Activated naive CD4-positive, alpha-beta T cell treated with anti-CD3 and anti-CD28 coated beads, Interleukin-2, amount 10 ng/mL, durations not matched to agents 7 days and 5 days (primary cell): ENCODE data around the gene POLR2I.
A peak's percentile ranks its signal among the peaks of the same experiment; 100 is the strongest.

Source experiments
- CTCF ChIA-PET: fragments of 350-600 bp; sonication (Branson Sonifier 250); formaldehyde crosslinking; loops from one replicate; lab custom pipeline; 2021; ENCODE audit warnings: antibody characterized with exemption; lab: Charles Lee
- DNase-seq: peaks from one replicate; pipeline ENCODE4 v3.0.0-alpha.2; 2020
- H3K27ac Mint-ChIP-seq: one replicate; pipeline ENCODE4 v1.8.0; 2021; ENCODE audit warnings: mild to moderate bottlenecking, moderate library complexity, mixed read lengths
- H3K27me3 Mint-ChIP-seq: one replicate; pipeline ENCODE4 v1.8.0; 2021; ENCODE audit warnings: mild to moderate bottlenecking, mixed read lengths
- H3K36me3 Mint-ChIP-seq: one replicate; pipeline ENCODE4 v1.8.0; 2021; ENCODE audit warnings: mixed read lengths
- H3K4me1 Mint-ChIP-seq: one replicate; pipeline ENCODE4 v1.8.0; 2021; ENCODE audit warnings: mixed read lengths
- H3K4me3 Mint-ChIP-seq: one replicate; pipeline ENCODE4 v1.8.0; 2021; ENCODE audit warnings: mild to moderate bottlenecking, moderate library complexity, mixed read lengths
- H3K9me3 Mint-ChIP-seq: one replicate; pipeline ENCODE4 v1.8.0; 2021; ENCODE audit warnings: mixed read lengths

The POLR2I gene

DNA sequence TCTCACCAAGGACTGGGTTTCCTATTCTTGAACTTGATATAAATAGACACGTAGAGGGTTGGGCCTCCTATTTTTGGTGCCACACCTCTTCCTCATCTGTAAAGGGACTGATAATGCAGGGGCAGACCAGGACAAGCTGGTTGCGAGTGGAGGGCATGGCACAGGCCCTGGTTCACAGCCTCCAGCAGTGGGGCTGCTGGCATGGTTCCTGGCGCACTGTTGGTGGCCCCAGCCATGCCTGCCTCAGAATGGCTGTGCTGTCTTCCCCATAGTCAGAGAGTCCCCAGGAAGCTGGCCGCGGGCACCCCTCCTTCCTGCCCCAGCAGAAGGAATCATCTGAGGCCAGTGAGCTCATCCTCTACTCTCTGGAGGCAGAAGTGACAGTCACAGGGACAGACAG, 14.2 kb downstream of the POLR2I start:
- H3K9me3 Mint-ChIP-seq: no peaks in the 10 kb centered on the region
- H3K27ac Mint-ChIP-seq: no peak overlapping the region
- H3K4me3 Mint-ChIP-seq: no peak overlapping the region
- H3K27me3 Mint-ChIP-seq: no peaks in the 10 kb centered on the region
- peaks cover 35% of the 10 kb centered on the region for H3K36me3 Mint-ChIP-seq
- no peak for DNase-seq
- CTCF ChIA-PET: no interaction called here
- H3K4me1 Mint-ChIP-seq: no peaks in the 10 kb centered on the region

DNA sequence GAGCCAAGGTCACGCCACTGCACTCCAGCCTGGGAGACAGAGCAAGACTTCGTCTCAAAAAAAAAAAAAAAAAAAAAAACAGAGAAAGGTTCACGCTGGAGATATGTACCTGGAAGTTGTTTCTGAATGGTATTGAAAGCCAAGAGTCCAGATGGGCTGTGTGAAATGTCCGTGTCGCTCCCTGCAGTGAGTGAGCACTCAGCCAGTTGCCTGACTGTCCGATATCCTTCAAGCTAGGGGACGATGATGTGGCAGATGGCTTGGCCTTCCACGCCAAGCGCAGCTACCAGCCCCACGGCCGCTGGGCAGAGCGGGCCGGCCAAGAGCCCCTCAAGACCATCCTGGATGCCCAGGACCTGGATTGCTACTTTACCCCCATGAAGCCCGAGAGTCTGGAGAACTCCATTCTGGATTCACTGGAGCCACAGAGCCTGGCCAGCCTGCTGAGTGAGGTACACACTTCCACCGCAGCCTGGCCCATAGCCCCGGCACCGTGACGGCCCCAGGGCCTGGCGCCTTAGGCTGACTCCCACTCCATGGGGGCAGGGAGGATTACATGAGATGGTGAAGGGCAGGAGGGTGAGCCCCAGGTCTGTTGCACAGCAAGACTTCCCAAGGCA, 15.4 kb downstream of the POLR2I start:
- H3K4me3 Mint-ChIP-seq: no peak overlapping the region
- H3K36me3 Mint-ChIP-seq: peaks cover 41% of the 10 kb centered on the region
- H3K9me3 Mint-ChIP-seq: no peaks in the 10 kb centered on the region
- no peak overlapping the region for H3K27ac Mint-ChIP-seq
- DNase-seq: no peak
- CTCF ChIA-PET: no interaction called here
- H3K4me1 Mint-ChIP-seq: no peaks in the 10 kb centered on the region
- no peaks in the 10 kb centered on the region for H3K27me3 Mint-ChIP-seq

DNA sequence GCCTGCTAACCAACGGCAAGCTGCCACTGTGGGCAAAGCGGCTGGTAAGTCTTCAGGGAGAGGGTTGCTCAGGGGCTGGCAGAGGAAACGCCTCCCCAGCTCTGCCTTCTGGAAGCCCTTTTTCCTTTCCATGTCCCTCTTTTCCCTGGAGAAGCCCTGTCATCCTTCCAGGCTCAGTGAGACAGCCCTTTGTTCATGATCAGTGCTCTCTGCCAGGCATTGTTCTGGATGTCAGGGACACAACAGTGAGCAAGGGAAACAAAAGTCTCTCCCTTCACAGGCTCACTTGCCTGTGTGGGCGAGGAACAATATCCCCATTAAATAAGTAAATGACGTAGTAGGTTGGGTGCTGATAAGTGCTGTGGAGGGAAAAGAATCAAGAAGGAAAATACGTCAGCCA, 17.6 kb downstream of the POLR2I start:
- no peaks in the 10 kb centered on the region for H3K27me3 Mint-ChIP-seq
- no peak for DNase-seq
- H3K27ac Mint-ChIP-seq: no peak overlapping the region
- no peak overlapping the region for H3K4me3 Mint-ChIP-seq
- no peaks in the 10 kb centered on the region for H3K9me3 Mint-ChIP-seq
- H3K36me3 Mint-ChIP-seq: peaks cover 40% of the 10 kb centered on the region
- H3K4me1 Mint-ChIP-seq: no peaks in the 10 kb centered on the region
- CTCF ChIA-PET: no interaction called here

DNA sequence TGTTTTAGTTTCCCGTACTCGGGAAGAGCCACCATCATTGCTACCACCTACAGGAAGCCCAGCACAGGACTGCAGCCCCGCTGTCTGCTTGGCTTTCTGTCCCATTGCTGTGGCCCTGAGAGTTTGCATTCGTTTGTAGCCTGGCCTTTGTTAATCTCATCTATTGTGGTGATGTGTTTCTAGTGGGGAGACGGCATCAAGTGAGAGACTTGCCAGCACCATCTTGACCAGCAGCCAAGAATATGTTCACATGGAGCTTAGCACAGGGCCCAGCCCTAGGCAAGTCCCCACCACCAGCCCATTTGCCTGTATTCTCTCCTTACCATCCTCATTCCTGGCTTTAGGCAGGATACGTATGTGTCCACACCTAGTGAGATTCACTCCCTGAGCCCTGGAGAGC, 21.0 kb downstream of the POLR2I start:
- no peaks in the 10 kb centered on the region for H3K9me3 Mint-ChIP-seq
- no peaks in the 10 kb centered on the region for H3K27me3 Mint-ChIP-seq
- no peak for DNase-seq
- no peaks in the 10 kb centered on the region for H3K4me1 Mint-ChIP-seq
- H3K36me3 Mint-ChIP-seq: peaks cover 52% of the 10 kb centered on the region
- CTCF ChIA-PET: no interaction called here
- H3K4me3 Mint-ChIP-seq: no peak overlapping the region
- H3K27ac Mint-ChIP-seq: no peak overlapping the region

DNA sequence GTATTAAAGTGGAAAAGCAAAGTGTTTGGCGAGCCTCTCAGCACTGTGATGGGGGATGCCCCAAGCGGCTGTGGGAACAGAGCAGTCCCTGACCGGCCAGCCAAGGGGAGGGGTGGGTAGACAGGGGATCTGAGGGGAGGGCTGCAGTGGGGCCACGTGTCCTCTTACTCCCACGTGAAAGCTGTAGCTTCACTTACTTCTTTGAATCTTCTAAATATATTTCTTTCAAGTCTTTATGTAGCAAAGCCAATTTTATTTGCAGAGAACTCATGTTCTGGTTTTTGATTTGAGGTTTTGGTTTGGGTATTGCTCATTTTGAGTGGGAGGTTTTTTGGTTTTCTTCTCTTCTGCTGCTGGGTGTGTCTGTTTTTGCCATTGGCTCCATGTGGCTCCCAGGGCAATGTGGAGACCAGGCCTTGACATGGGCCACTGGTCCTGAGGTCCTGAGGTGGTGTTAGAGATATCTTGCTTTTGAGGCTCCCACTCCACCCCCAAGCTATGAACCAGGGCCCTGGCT, 21.5 kb downstream of the POLR2I start:
- peak overlapping the region; percentile 52 for H3K27ac Mint-ChIP-seq
- no peak overlapping the region for H3K4me3 Mint-ChIP-seq
- CTCF ChIA-PET: no interaction called here
- H3K27me3 Mint-ChIP-seq: no peaks in the 10 kb centered on the region
- no peak for DNase-seq
- H3K9me3 Mint-ChIP-seq: no peaks in the 10 kb centered on the region
- no peaks in the 10 kb centered on the region for H3K4me1 Mint-ChIP-seq
- H3K36me3 Mint-ChIP-seq: peaks cover 50% of the 10 kb centered on the region

DNA sequence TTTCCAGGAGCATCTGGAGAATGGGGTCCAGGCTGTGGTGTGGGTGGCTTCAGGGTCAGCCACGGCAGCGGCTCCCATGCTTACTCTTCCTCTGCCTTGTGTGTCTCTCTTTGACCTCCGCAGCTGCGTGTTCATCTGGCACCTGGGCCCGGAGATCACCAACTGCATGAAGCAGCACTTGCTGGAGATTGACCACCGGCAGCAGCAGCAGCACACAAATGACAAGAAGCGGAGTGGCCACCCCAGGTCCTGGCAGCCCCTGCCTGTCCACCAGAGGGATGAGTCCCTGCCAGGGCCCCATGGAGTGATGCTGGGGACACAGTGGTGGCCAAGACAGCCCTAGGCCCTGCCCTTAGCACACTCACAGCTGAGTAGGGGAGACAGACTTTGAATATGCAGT, 22.1 kb downstream of the POLR2I start:
- DNase-seq: no peak
- CTCF ChIA-PET: no interaction called here
- H3K27me3 Mint-ChIP-seq: no peaks in the 10 kb centered on the region
- no peaks in the 10 kb centered on the region for H3K9me3 Mint-ChIP-seq
- H3K4me3 Mint-ChIP-seq: no peak overlapping the region
- H3K27ac Mint-ChIP-seq: no peak overlapping the region
- H3K4me1 Mint-ChIP-seq: no peaks in the 10 kb centered on the region
- H3K36me3 Mint-ChIP-seq: peaks cover 54% of the 10 kb centered on the region

DNA sequence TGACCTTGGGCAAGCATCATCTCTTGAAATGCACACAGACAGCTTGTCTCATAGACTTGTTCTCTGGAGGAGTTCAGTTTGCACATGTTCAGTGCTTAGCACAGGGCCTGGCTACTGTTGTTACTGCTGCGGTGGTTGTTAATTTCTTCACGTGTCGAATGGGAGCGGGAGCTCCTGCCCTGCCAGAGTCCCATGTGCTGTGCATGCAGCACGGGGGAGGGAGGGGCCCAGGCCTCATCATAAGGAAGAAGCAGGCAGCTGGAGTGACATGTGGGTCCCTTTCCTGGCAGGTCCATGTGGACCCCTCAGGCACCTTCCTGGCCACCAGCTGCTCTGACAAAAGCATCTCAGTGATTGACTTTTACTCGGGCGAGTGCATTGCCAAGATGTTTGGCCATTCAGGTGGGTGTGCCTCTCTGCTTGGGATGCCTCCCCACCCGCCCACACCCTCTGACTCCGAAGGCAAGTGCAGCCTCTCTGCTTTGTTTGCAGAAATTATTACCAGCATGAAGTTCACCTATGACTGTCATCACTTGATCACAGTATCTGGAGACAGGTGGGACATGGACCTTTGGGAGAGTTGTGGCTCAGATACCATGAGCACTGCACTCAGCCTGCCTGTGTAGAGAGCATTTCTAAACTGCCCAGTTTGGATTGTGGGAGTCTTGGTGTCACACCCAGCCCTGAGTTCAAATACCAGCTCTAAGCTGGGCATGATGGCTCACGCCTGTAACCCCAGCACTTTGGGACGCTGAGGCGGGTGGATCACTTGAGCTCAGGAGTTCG, 23.6 kb downstream of the POLR2I start:
- Mint-ChIP-seq H3K27me3 (no peaks in the 10 kb centered on the region), H3K4me3 (no peak overlapping the region), H3K9me3 (no peaks in the 10 kb centered on the region), H3K4me1 (no peaks in the 10 kb centered on the region), H3K27ac (no peak overlapping the region), H3K36me3 (peaks cover 46% of the 10 kb centered on the region)
- CTCF ChIA-PET: no interaction called here
- no peak for DNase-seq

DNA sequence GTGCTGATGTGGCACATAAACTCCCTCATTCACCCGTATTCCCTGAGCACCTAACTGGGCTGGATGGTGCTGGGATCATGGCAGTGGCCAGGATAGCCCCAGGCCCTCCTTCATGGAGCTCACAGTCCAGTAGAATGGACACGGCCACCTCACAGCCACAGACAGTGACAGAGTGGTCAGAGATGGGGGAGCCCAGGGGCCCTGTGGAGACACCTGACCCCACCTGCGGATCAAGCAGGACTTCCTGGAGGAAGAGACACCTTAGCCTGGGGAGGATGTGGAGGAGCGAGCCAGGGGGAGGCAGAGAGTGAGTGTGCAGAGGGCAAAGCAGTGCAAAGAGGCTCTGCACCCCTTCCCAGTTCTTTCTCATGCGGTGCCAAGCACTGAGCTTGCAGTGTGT, 24.8 kb downstream of the POLR2I start:
- Mint-ChIP-seq H3K9me3 (no peaks in the 10 kb centered on the region), H3K36me3 (peaks cover 46% of the 10 kb centered on the region), H3K4me1 (no peaks in the 10 kb centered on the region), H3K4me3 (no peak overlapping the region), H3K27ac (no peak overlapping the region), H3K27me3 (no peaks in the 10 kb centered on the region)
- CTCF ChIA-PET: no interaction called here
- no peak for DNase-seq

DNA sequence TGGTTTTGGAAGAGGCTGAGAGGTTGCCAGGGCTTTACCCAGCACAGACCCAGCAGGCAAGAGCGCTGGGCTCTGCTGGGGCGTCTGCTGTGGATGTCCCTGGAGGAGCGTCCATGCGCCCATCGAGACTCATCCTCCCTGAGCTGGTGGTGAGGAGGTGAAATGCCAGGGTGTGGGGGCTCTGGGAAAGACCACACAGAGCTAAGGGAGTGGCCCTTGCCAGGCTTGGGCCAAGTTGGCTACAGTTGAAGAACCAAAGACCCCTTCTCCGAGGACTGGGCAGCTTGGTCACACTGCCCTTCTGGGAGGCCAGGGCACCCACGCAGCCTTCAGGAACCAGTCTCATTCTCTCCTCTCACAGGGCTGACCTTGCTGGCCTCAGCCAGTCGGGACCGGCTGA, 28.3 kb downstream of the POLR2I start:
- H3K4me3 Mint-ChIP-seq: no peak overlapping the region
- H3K27me3 Mint-ChIP-seq: no peaks in the 10 kb centered on the region
- H3K4me1 Mint-ChIP-seq: no peaks in the 10 kb centered on the region
- peaks cover 52% of the 10 kb centered on the region for H3K36me3 Mint-ChIP-seq
- H3K27ac Mint-ChIP-seq: no peak overlapping the region
- H3K9me3 Mint-ChIP-seq: no peaks in the 10 kb centered on the region
- CTCF ChIA-PET: no interaction called here
- DNase-seq: no peak

DNA sequence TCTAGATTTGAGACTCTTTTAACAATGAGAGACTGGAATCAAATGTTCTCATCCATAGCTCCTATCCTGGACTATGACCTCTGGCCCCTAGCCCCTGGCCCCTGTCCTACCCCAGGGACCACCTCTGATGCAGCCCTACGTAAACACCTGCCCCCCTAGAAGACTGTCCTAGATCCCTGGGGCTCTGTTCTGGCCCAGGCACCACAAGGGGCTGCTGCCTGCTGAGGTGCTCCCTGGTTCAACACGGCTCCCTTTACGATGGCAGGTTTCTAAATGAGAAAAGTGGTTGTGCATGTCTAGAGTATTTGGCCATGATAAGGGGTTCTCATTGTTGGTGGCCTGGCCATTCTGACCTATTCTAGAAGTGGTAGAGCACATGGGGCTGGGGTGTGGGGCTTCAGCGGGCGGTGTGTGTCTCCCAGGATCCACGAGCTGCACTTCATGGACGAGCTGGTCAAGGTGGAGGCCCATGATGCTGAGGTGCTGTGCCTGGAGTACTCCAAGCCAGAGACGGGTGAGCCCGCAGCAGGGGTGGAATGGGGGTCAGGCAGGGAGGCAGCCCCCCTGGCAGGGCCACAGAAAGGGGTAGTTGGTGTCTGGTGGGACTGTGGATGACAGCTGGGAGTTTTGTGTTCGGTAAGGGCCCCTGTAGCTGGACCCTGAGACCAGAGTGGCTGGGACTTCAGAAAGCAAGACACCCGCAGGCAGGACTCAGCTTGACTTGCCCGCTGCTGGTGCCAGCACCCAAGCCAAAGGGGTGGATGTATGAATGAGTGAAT, 30.3 kb downstream of the POLR2I start:
- H3K27ac Mint-ChIP-seq: no peak overlapping the region
- no peak for DNase-seq
- no peaks in the 10 kb centered on the region for H3K4me1 Mint-ChIP-seq
- H3K4me3 Mint-ChIP-seq: no peak overlapping the region
- CTCF ChIA-PET: no interaction called here
- H3K9me3 Mint-ChIP-seq: no peaks in the 10 kb centered on the region
- H3K36me3 Mint-ChIP-seq: peaks cover 48% of the 10 kb centered on the region
- H3K27me3 Mint-ChIP-seq: no peaks in the 10 kb centered on the region

DNA sequence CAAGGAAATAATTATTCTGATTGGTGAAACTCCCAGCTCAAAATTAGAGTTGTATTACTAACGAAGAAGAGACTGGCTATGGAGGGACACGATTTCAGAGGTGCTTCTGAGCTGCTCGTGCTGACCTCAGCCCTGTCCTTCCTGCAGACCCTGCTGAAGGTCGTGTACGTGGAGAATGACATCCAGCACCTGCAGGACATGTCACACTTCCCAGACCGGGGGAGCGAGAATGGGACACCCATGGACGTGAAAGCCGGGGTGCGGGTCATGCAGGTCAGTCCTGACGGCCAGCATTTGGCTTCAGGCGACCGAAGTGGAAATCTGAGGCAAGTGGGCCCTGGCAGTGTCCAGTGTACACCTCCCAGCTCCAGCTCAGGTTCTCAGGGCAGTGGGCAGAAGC, 31.8 kb downstream of the POLR2I start:
- CTCF ChIA-PET: interaction anchor here (0.9 kb wide), 1 partner anchor 17 kb away, joined by 3 read pairs; no protein-coding TSS in a partner anchor

DNA sequence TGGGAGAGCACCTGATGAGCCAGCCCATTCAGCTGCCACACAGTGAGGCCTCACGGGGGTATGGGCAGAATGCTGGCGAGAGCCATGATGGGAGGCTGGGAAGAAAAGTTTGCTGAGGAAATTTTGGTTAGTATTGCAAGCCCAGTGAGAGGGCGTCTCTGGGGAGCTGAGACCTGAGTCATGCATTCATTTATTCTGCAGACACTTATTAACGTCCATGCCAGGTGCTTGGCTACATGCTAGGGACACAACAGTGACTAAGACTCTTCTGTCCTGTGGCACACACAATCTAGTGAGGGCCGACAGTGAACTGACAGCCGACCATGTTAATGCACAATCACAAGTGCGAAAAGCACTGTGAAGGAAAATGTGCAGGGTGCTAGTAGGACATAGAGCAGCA, 32.8 kb downstream of the POLR2I start:
- H3K4me1 Mint-ChIP-seq: no peaks in the 10 kb centered on the region
- peaks cover 51% of the 10 kb centered on the region for H3K36me3 Mint-ChIP-seq
- no peak overlapping the region for H3K27ac Mint-ChIP-seq
- H3K9me3 Mint-ChIP-seq: no peaks in the 10 kb centered on the region
- no peak overlapping the region for H3K4me3 Mint-ChIP-seq
- DNase-seq: no peak
- H3K27me3 Mint-ChIP-seq: no peaks in the 10 kb centered on the region
- CTCF ChIA-PET: no interaction called here

More for the DNA sequence above, 31.8 kb downstream of the POLR2I start:
- H3K4me1 Mint-ChIP-seq: no peaks in the 10 kb centered on the region
- peaks cover 47% of the 10 kb centered on the region for H3K36me3 Mint-ChIP-seq
- no peaks in the 10 kb centered on the region for H3K9me3 Mint-ChIP-seq
- DNase-seq: no peak
- H3K27me3 Mint-ChIP-seq: no peaks in the 10 kb centered on the region
- no peak overlapping the region for H3K4me3 Mint-ChIP-seq
- no peak overlapping the region for H3K27ac Mint-ChIP-seq

DNA sequence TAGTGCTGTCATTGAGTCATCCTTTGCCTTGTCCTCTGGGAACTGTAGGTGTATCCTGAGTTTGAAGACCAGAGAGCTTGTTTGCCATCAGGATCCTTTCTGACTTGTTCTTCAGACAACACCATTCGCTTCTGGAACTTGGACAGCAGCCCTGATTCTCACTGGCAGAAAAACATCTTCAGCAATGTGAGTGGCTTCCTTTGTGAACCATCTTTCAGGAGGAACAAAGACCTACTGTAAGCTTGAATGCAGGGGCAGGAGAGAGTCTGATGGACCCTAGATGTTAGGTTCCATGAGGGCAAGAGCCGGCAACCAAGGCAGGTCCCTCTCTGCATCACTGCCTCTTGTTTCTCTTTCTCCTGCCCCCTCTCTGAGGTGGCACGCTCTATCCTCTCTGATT, 33.3 kb downstream of the POLR2I start:
- Mint-ChIP-seq H3K4me1 (no peaks in the 10 kb centered on the region), H3K36me3 (peaks cover 53% of the 10 kb centered on the region), H3K9me3 (no peaks in the 10 kb centered on the region), H3K4me3 (no peak overlapping the region), H3K27ac (no peak overlapping the region), H3K27me3 (no peaks in the 10 kb centered on the region)
- CTCF ChIA-PET: no interaction called here
- DNase-seq: no peak

DNA sequence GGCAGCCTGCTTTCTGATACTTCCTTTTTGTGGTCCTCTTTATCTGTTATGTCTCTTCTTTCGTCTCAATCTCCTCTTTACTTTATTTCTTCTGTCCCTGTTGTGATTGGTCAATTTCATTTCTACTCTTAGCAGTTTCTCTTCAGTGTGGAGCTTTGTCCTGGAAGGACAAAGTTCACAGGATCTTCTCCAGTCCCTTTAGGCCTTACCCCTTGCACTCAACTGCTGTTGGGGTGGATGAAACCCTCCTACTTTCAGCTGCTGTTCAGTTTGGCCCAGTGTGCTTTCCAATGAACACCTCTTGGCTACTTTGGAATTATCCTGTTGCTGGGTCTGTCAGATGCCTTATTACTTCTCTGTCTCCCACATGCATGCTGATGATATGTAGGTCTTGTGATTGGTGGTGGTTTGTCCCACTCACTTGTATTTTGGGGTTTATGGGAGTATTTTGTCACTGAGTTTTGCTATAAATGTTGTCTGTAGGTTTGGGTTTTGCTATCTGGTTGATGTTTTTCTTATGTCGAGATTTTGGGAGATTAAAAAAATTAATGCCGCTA, 35.2 kb downstream of the POLR2I start:
- Mint-ChIP-seq H3K9me3 (no peaks in the 10 kb centered on the region), H3K4me3 (no peak overlapping the region), H3K36me3 (peaks cover 48% of the 10 kb centered on the region), H3K4me1 (no peaks in the 10 kb centered on the region), H3K27me3 (no peaks in the 10 kb centered on the region), H3K27ac (no peak overlapping the region)
- CTCF ChIA-PET: interaction anchor here (0.6 kb wide), 1 partner anchor 24 kb away, joined by 3 read pairs; no protein-coding TSS in a partner anchor
- DNase-seq: no peak
